H9 (cell line): ENCODE data around the gene MYBBP1A. TPM values are rescaled to one million over a fixed set of nuclear protein-coding genes. Genes with fewer than 3 reads are reported as not detected.

Source experiments
- DNase-seq: peaks from one replicate; pipeline ENCODE4 v3.0.0-alpha.2; 2017
- H2AFZ ChIP-seq: one replicate; pipeline ENCODE4 v1.6.1; 2013; ENCODE audit warnings: mild to moderate bottlenecking, low read length, control low read depth, moderate library complexity
- H2AK5ac ChIP-seq: 2 replicates; pipeline ENCODE4 v1.6.1; 2013; ENCODE audit warnings: low read length, control low read depth, mixed read lengths; ENCODE audit not compliant: insufficient read length
- H2BK120ac ChIP-seq: one replicate; pipeline ENCODE4 v1.6.1; 2013; ENCODE audit warnings: low read depth, mild to moderate bottlenecking, low read length, control low read depth, inconsistent platforms; ENCODE audit not compliant: poor library complexity, severe bottlenecking
- H2BK12ac ChIP-seq: 2 replicates; pipeline ENCODE4 v1.6.1; 2013; ENCODE audit warnings: low read length, control low read depth, mixed read lengths, low read depth; ENCODE audit not compliant: insufficient read length
- H2BK15ac ChIP-seq: 2 replicates; pipeline ENCODE4 v1.6.1; 2013; ENCODE audit warnings: low read depth, low read length, control low read depth
- H2BK20ac ChIP-seq: one replicate; pipeline ENCODE4 v1.6.1; 2013; ENCODE audit warnings: low read depth, mild to moderate bottlenecking, low read length, control low read depth, inconsistent platforms; ENCODE audit not compliant: poor library complexity, severe bottlenecking
- H2BK5ac ChIP-seq: 2 replicates; pipeline ENCODE4 v1.6.1; 2013; ENCODE audit warnings: low read length, control low read depth, mixed read lengths; ENCODE audit not compliant: insufficient read length
- H3K14ac ChIP-seq: 2 replicates; pipeline ENCODE4 v1.6.1; 2013; ENCODE audit warnings: low read length, control low read depth; ENCODE audit not compliant: insufficient read depth
- H3K18ac ChIP-seq: 2 replicates; pipeline ENCODE4 v1.6.1; 2013; ENCODE audit warnings: low read depth, mild to moderate bottlenecking, mixed read lengths, low read length, control low read depth; ENCODE audit not compliant: insufficient read length
- H3K23ac ChIP-seq: 2 replicates; pipeline ENCODE4 v1.6.1; 2013; ENCODE audit warnings: low read length, control low read depth, mixed read lengths, low read depth; ENCODE audit not compliant: insufficient read length
- H3K23me2 ChIP-seq: 2 replicates; pipeline ENCODE4 v1.6.1; 2013; ENCODE audit warnings: low read depth, mild to moderate bottlenecking, mixed read lengths, low read length, control low read depth; ENCODE audit not compliant: insufficient read length, poor library complexity, severe bottlenecking
- H3K27ac ChIP-seq: 2 replicates; pipeline ENCODE4 v1.5.1; 2013; ENCODE audit warnings: low read length, control low read depth, mixed read lengths, low read depth; ENCODE audit not compliant: insufficient read length
- H3K27me3 ChIP-seq: 2 replicates; pipeline ENCODE4 v1.6.1; 2013; ENCODE audit warnings: low read length, control low read depth, inconsistent platforms; ENCODE audit not compliant: insufficient read depth
- H3K4ac ChIP-seq: 2 replicates; pipeline ENCODE4 v1.6.1; 2013; ENCODE audit warnings: low read depth, mild to moderate bottlenecking, control low read depth, inconsistent platforms, low read length, moderate library complexity
- H3K4me1 ChIP-seq: 2 replicates; pipeline ENCODE4 v1.6.1; 2013; ENCODE audit warnings: low read length, control low read depth, inconsistent platforms; ENCODE audit not compliant: insufficient read depth
- H3K4me2 ChIP-seq: 2 replicates; pipeline ENCODE4 v1.6.1; 2013; ENCODE audit warnings: low read length, control low read depth, mixed read lengths; ENCODE audit not compliant: insufficient read length, insufficient read depth
- H3K56ac ChIP-seq: 2 replicates; pipeline ENCODE4 v1.6.1; 2013; ENCODE audit warnings: low read depth, mild to moderate bottlenecking, mixed read lengths, low read length, control low read depth; ENCODE audit not compliant: insufficient read length
- H3K79me1 ChIP-seq: 2 replicates; pipeline ENCODE4 v1.6.1; 2013; ENCODE audit warnings: low read depth, mild to moderate bottlenecking, moderate library complexity, low read length, control low read depth, inconsistent platforms; ENCODE audit not compliant: insufficient read depth, poor library complexity, severe bottlenecking
- H3K79me2 ChIP-seq: 2 replicates; pipeline ENCODE4 v1.6.1; 2013; ENCODE audit warnings: low read length, control low read depth, inconsistent platforms; ENCODE audit not compliant: insufficient read depth
- H3K9ac ChIP-seq: 2 replicates; pipeline ENCODE4 v1.6.1; 2013; ENCODE audit warnings: low read length, control low read depth, mixed read lengths; ENCODE audit not compliant: insufficient read length; ENCODE audit errors: extremely low read depth
- H3K9me3 ChIP-seq: one replicate; pipeline ENCODE4 v1.6.1; 2013; ENCODE audit warnings: low read depth, low read length, inconsistent platforms; ENCODE audit not compliant: control insufficient read depth
- H3T11ph ChIP-seq: one replicate; pipeline ENCODE4 v1.6.1; 2013; ENCODE audit warnings: mild to moderate bottlenecking, low read length, control low read depth, inconsistent platforms
- H4K20me1 ChIP-seq: one replicate; pipeline ENCODE4 v1.6.1; 2013; ENCODE audit not compliant: control insufficient read depth, insufficient read length, insufficient read depth
- H4K5ac ChIP-seq: 2 replicates; pipeline ENCODE4 v1.6.1; 2013; ENCODE audit warnings: low read depth, mild to moderate bottlenecking, mixed read lengths, low read length, control low read depth; ENCODE audit not compliant: insufficient read length
- H4K8ac ChIP-seq: replicated peaks from 2 replicates; pipeline ENCODE4 v1.6.1; 2013; ENCODE audit warnings: low read length, control low read depth, mixed read lengths, low read depth; ENCODE audit not compliant: insufficient read length
- H4K91ac ChIP-seq: 2 replicates; pipeline ENCODE4 v1.6.1; 2013; ENCODE audit warnings: low read depth, mild to moderate bottlenecking, moderate library complexity, mixed read lengths, low read length, control low read depth; ENCODE audit not compliant: insufficient read length
- H3K27ac Mint-ChIP-seq, 3 experiments: 2 replicates in 2 of 3; 3 replicates in 1 of 3; pipeline ENCODE4 v1.8.0; 2020 to 2021; ENCODE audit warnings: mixed read lengths in 3 of 3, mild to moderate bottlenecking in 1 of 3, moderate library complexity in 1 of 3
- H3K27me3 Mint-ChIP-seq: 2 replicates; pipeline ENCODE4 v1.8.0; 2021; ENCODE audit warnings: low read depth, mild to moderate bottlenecking, moderate library complexity, mixed read lengths
- H3K36me3 Mint-ChIP-seq, 3 experiments: 2 replicates in 2 of 3; 3 replicates in 1 of 3; pipeline ENCODE4 v1.8.0; 2020 to 2021; ENCODE audit warnings: low read depth in 3 of 3, mixed read lengths in 3 of 3; ENCODE audit not compliant: insufficient read depth in 1 of 3
- H3K4me1 Mint-ChIP-seq, 2 experiments: 2 replicates each; pipeline ENCODE4 v1.8.0; 2020; ENCODE audit warnings: mixed read lengths in 2 of 2
- H3K4me3 Mint-ChIP-seq, 2 experiments: 2 replicates in 1 of 2; 3 replicates in 1 of 2; pipeline ENCODE4 v1.8.0; 2020 to 2021; ENCODE audit warnings: mild to moderate bottlenecking in 2 of 2, mixed read lengths in 2 of 2, moderate library complexity in 1 of 2
- H3K9me3 Mint-ChIP-seq, 2 experiments: 2 replicates in 1 of 2; 3 replicates in 1 of 2; pipeline ENCODE4 v1.8.0; 2020; ENCODE audit warnings: mild to moderate bottlenecking in 2 of 2, mixed read lengths in 2 of 2, moderate library complexity in 1 of 2
- CTCF ChIP-seq: fragments of 200-600 bp; sonication (generic); conservative IDR thresholded peaks from 3 replicates; pipeline ENCODE4 v1.8.0; 2021; ENCODE audit warnings: antibody characterized with exemption, mild to moderate bottlenecking
- WGBS: extraction: QIAGEN DNeasy Blood & Tissue Kit; methylation state at CpG from one replicate; pipeline ENCODE4 v1.1.7; 2013; ENCODE audit warnings: missing lambda C conversion rate, low lambda C conversion rate, mixed read lengths; ENCODE audit not compliant: insufficient read length; ENCODE audit errors: extremely low coverage; 5-methylcytosine and 5-hydroxymethylcytosine counted together
- total RNA-seq: library from RNA; stranded (reverse); gene quantifications from 2 replicates; pipeline ENCODE4 v1.2.1, GENCODE V29; 2021

The MYBBP1A gene
- total RNA-seq, 1 experiment from 2014 or later, result 181 TPM

- DNase-seq, result no peak
- Histone ChIP-seq H2BK120ac (no peak overlapping the region), H3K79me1 (no peaks in the 10 kb centered on the region), H3T11ph (no peak overlapping the region), H3K23ac (no peak overlapping the region), H3K27ac (no peak overlapping the region), H3K9ac (no peak overlapping the region), H2BK20ac (no peak overlapping the region), H2AFZ (no peak overlapping the region), H2BK12ac (no peak overlapping the region), H3K79me2 (no peaks in the 10 kb centered on the region), H3K4me2 (no peak overlapping the region), H4K5ac (no peak overlapping the region), H3K9me3 (no peaks in the 10 kb centered on the region), H3K4ac (no peak overlapping the region), H2AK5ac (no peak overlapping the region), H3K27me3 (no peaks in the 10 kb centered on the region), H3K4me1 (no peaks in the 10 kb centered on the region), H3K18ac (no peak overlapping the region), H3K56ac (no peak overlapping the region), H3K23me2 (no peaks in the 10 kb centered on the region), H4K91ac (no peak overlapping the region), H2BK5ac (no peak overlapping the region), H3K14ac (no peak overlapping the region), H4K8ac (no peak overlapping the region), H4K20me1 (no peaks in the 10 kb centered on the region), H2BK15ac (no peak overlapping the region)
- H3K9me3 Mint-ChIP-seq, result no peaks in the 10 kb centered on the region; a peak in 1 of 5 replicates
- H3K27ac Mint-ChIP-seq, result no peak overlapping the region
- H3K27me3 Mint-ChIP-seq, result peaks cover 24% of the 10 kb centered on the region
- no CpG with 5 or more reads among the region's 21 CpGs for WGBS
- no peak overlapping the region for H3K4me3 Mint-ChIP-seq
- no peak for TF ChIP-seq CTCF
- H3K4me1 Mint-ChIP-seq, result peaks cover 12 to 24% of the 10 kb centered on the region in 2 experiments
- H3K36me3 Mint-ChIP-seq, result no peaks in the 10 kb centered on the region
Observed at GRCh38 chr17:4509923-4510617, 45.1 kb downstream of the MYBBP1A start.
